ENCODE measurements around the gene NPIPB8.
"Not testable (repeated sequence)": the region's sequence is repeated elsewhere in the genome, so short reads cannot be mapped to it uniquely, and the experiment has no call there.

DNA sequence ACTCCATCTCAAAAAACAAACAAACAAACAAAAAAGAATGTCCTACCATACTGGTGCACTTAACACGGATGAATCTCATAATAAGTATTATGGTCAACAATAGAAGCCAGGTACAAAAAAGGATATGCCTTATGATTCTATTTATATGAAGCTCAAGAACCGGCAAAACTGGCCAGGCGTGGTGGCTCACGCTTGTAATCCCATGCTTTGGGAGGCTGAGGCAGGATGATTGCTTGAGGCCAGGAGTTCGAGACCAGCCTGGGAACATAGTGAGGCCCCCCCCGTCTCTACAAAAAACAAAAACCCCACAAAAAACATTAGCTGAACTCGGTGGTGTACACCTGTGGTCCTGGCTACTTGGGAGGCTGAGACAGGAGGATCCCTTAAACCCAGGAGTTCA, 66.4 kb downstream of the NPIPB8 start:
- TF ChIP-seq, protein P1, sequence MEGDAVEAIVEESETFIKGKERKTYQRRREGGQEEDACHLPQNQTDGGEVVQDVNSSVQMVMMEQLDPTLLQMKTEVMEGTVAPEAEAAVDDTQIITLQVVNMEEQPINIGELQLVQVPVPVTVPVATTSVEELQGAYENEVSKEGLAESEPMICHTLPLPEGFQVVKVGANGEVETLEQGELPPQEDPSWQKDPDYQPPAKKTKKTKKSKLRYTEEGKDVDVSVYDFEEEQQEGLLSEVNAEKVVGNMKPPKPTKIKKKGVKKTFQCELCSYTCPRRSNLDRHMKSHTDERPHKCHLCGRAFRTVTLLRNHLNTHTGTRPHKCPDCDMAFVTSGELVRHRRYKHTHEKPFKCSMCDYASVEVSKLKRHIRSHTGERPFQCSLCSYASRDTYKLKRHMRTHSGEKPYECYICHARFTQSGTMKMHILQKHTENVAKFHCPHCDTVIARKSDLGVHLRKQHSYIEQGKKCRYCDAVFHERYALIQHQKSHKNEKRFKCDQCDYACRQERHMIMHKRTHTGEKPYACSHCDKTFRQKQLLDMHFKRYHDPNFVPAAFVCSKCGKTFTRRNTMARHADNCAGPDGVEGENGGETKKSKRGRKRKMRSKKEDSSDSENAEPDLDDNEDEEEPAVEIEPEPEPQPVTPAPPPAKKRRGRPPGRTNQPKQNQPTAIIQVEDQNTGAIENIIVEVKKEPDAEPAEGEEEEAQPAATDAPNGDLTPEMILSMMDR (IDR thresholded peaks at IDR 0.05) = not testable (repeated sequence)
- TF ChIP-seq EZH2, EZH2phosphoT487 (IDR thresholded peaks at IDR 0.05): not testable (repeated sequence)

Measured in neural progenitor cell (in vitro differentiated cells).